Upper lobe of left lung (tissue), 6 donors: Measurements from ENCODE around the gene KLKB1. TPM values are rescaled to one million over a fixed set of nuclear protein-coding genes. Genes with fewer than 3 reads are reported as not detected.

Source experiments
- ATAC-seq, 2 donors: fragments of 200-7000 bp; cut with Tn5 transposase; one replicate each; pipeline ENCODE4 v1.9.1; 2022; ENCODE audit warnings: mild to moderate bottlenecking in 2 of 2, moderate library complexity in 2 of 2; ENCODE audit not compliant: low FRiP score in 2 of 2
- DNase-seq, 2 donors: peaks; one replicate each; pipeline ENCODE4 v3.0.0-alpha.2; 2019 to 2020
- H3K27ac ChIP-seq, 4 donors: fragments of 200-600 bp; sonication (generic); one replicate each; pipeline ENCODE4 v1.5.1; 2016 to 2019
- H3K27me3 ChIP-seq, 4 donors: fragments of 200-600 bp; sonication (generic); one replicate each; pipeline ENCODE4 v1.5.1; 2017 to 2019
- H3K36me3 ChIP-seq, 4 donors: fragments of 200-600 bp; sonication (generic); one replicate each; pipeline ENCODE4 v1.5.1; 2016 to 2019
- H3K4me1 ChIP-seq, 4 donors: fragments of 200-600 bp; sonication (generic); one replicate each; pipeline ENCODE4 v1.5.1; 2018 to 2019
- H3K4me3 ChIP-seq, 4 donors: fragments of 200-600 bp; sonication (generic); one replicate each; pipeline ENCODE4 v1.5.1; 2017 to 2019; ENCODE audit warnings: mild to moderate bottlenecking in 2 of 4, moderate library complexity in 1 of 4
- H3K9me3 ChIP-seq, 4 donors: fragments of 200-600 bp; sonication (generic); one replicate each; pipeline ENCODE4 v1.5.1; 2018 to 2019
- EP300 ChIP-seq, 4 donors: sonication (generic); formaldehyde crosslinking; IDR thresholded peaks; one replicate each; pipeline ENCODE4 v1.5.1; 2017; ENCODE audit warnings: antibody characterized with exemption in 4 of 4, control low read depth in 2 of 4
- POLR2A ChIP-seq, 4 donors: fragments of 450-650 bp; IDR thresholded peaks; one replicate each; pipeline ENCODE4 v1.5.1; 2016 to 2017; ENCODE audit warnings: antibody characterized with exemption in 4 of 4, mild to moderate bottlenecking in 2 of 4
- POLR2AphosphoS5 ChIP-seq, 2 donors: sonication (generic); formaldehyde crosslinking; IDR thresholded peaks; one replicate each; pipeline ENCODE4 v1.5.1; 2017; ENCODE audit warnings: antibody characterized with exemption in 2 of 2
- WGBS, 2 donors: methylation state at CpG; one replicate each; pipeline ENCODE4 v1.1.5; 2017 to 2018; 5-methylcytosine and 5-hydroxymethylcytosine counted together
- total RNA-seq, 6 donors: library from RNA; depleted of rRNA in 4 of 6; stranded (reverse); fragments of >200 nt in 4 of 6; gene quantifications; one replicate each; pipeline versions ENCODE4 v1.1.0 to v1.2.1, GENCODE V29; 2016 to 2021
- TF ChIP-seq, protein P1 (sequence below), 6 experiments: fragments of 450-650 bp in 4 of 6; fragments of 200-600 bp in 2 of 6; sonication (generic) in 2 of 6; IDR thresholded peaks; one replicate each; pipeline ENCODE4 v1.5.1; 2016 to 2019; ENCODE audit warnings: antibody characterized with exemption in 6 of 6
- donor health status: DM: no; HTN: no; CAD: no; lungs with moderate emphysema.
- donor health status: DM: no; HTN: yes; CAD: no; lungs with severe emphysema.

KLKB1 gene
- total RNA-seq, 6 donors from 2014 or later: 0.40 to 4.7 (median 0.89) TPM; not detected in 1

DNA sequence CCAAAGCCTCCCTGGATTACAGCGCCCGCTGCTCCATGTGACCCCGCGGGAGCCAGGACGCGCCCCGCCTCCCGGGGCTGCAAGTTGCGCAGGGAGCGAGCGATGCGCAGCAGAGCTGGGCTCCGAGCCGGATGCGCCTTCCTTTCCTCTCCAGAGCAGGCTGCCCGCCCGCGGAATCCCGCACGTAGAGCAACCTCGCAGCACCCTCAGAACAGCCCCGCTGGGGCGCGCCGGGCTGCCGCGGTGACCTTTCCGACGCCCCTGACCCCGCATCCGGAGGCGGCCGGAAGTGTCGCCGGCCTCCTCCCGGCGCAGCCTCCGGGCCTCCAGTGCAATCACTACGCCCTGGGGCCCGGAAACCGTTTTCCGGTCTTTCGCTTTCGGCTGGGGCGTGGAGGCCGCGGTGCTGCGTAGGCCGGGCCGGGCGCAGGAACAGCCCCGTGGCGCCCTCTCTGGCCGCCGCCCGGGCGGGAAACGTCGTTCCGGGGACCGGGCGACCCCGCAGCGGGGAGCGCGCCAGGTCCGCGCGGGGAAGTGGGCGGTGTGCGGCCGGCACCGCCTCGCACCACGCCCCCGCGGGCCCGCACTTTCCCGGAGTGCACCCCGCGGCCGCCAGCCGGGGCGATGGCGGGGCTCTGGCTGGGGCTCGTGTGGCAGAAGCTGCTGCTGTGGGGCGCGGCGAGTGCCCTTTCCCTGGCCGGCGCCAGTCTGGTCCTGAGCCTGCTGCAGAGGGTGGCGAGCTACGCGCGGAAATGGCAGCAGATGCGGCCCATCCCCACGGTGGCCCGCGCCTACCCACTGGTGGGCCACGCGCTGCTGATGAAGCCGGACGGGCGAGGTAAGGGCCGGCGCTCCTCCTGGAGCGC lies 35.9 kb upstream of the KLKB1 start, which contains the start of gene CYP4V2:
CYP4V2 (plus strand) TSS at position 368 of the 866 bp plus-strand sequence; CDS start at position 625, 257 bp downstream.
- ATAC-seq (peak; percentile 94 to 96), DNase-seq (peak; percentile 83 to 96)
- H3K36me3 ChIP-seq: peaks cover 0 to 13% (median 1%) of the 10 kb centered on the region in 4 donors
- WGBS, 2 donors: 0% methylated on average over 30 of the region's 107 CpGs; no CpG with 5 or more reads in 1 of the 2 donors
- TF ChIP-seq POLR2A (IDR thresholded peaks at IDR 0.05) (peak in 2 of 4 donors; percentile 76 to 83), EP300 (IDR thresholded peaks at IDR 0.05) (peak in 1 of 4 donors; percentile 39), POLR2AphosphoS5 (IDR thresholded peaks at IDR 0.05) (peak; percentile 68 to 84)
- TF ChIP-seq, protein P1, sequence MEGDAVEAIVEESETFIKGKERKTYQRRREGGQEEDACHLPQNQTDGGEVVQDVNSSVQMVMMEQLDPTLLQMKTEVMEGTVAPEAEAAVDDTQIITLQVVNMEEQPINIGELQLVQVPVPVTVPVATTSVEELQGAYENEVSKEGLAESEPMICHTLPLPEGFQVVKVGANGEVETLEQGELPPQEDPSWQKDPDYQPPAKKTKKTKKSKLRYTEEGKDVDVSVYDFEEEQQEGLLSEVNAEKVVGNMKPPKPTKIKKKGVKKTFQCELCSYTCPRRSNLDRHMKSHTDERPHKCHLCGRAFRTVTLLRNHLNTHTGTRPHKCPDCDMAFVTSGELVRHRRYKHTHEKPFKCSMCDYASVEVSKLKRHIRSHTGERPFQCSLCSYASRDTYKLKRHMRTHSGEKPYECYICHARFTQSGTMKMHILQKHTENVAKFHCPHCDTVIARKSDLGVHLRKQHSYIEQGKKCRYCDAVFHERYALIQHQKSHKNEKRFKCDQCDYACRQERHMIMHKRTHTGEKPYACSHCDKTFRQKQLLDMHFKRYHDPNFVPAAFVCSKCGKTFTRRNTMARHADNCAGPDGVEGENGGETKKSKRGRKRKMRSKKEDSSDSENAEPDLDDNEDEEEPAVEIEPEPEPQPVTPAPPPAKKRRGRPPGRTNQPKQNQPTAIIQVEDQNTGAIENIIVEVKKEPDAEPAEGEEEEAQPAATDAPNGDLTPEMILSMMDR (IDR thresholded peaks at IDR 0.05): peak in 5 of 6 experiments; percentile 37 to 63 (median 51)
- H3K27me3 ChIP-seq: no peaks in the 10 kb centered on the region
- peak within 1 kb of the TSS; percentile 95 to 98 (median 97) for H3K27ac ChIP-seq
- H3K9me3 ChIP-seq: no peaks in the 10 kb centered on the region
- peak within 1 kb of the TSS; percentile 81 to 97 (median 93) for H3K4me3 ChIP-seq
- peaks cover 8 to 23% (median 21%) of the 10 kb centered on the region in 4 donors for H3K4me1 ChIP-seq

DNA sequence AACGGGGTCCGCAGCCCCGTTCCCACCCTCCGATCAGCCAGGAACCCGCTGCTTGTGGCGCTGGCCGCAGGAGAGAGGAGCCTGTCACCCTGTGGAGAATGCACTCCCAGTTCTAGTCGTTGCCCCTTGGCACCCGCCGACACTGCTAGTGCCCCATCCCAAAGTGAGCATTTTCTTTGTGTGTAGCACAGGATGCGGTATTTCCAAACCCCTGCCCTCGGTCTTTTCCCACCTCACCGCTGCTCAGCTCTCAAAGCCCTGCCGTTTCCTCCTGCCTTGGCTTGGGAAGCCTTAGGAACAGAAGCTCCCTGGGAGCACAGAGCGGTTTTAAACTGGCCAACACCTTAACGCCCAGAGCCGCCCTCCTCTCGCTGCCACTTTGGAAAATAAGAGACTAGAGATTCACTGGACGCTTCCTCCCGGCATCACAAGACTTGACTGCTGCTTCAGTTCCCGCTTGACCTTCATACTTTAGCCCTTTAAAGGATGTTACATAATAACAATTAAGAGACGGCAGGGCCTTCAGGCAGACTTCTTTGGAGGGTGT lies 35.2 kb upstream of the KLKB1 start:
- TF ChIP-seq EP300 (IDR thresholded peaks at IDR 0.05) (no peak), POLR2AphosphoS5 (IDR thresholded peaks at IDR 0.05) (peak in 1 of 2 donors; percentile 3), POLR2A (IDR thresholded peaks at IDR 0.05) (no peak)
- peak in 1 of 2 donors; percentile 37 for ATAC-seq
- no peaks in the 10 kb centered on the region for H3K27me3 ChIP-seq
- peaks cover 0 to 13% (median 3%) of the 10 kb centered on the region in 4 donors for H3K36me3 ChIP-seq
- no peaks in the 10 kb centered on the region for H3K9me3 ChIP-seq
- H3K27ac ChIP-seq: peak overlapping the region; percentile 95 to 98 (median 97)
- DNase-seq: peak in 1 of 2 donors; percentile 24
- whole genome bisulfite sequencing, 2 donors: 1% methylated on average over 12 to 16 of the region's 22 CpGs
- peaks cover 8 to 26% (median 21%) of the 10 kb centered on the region in 4 donors for H3K4me1 ChIP-seq
- peak overlapping the region; percentile 81 to 97 (median 93) for H3K4me3 ChIP-seq

DNA sequence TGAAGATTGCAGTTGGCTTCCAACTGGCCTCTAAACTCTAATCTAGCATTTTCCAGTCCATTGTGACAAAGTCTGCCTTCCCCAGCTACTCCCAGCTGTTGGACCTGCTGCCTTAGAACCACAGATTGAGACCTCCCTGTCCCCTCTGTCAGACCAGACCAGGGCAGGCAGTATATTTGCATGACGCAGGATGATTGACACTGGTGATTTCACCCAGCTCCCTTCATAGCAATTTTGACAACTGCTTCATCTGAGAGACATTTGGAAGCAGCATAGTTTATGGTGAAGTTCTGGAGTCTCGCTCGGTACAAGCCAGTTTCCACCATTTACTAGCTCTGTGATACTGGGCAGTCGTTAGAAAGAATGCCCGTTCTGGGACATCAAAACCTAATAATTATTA lies 33.5 kb upstream of the KLKB1 start:
- ATAC-seq: no peak
- Histone ChIP-seq H3K27ac (peak overlapping the region in 1 of 4 donors; percentile 32), H3K4me3 (no peak overlapping the region), H3K36me3 (peaks cover 0 to 13% (median 3%) of the 10 kb centered on the region in 4 donors), H3K27me3 (no peaks in the 10 kb centered on the region), H3K4me1 (peaks cover 8 to 27% (median 21%) of the 10 kb centered on the region in 4 donors), H3K9me3 (no peaks in the 10 kb centered on the region)
- TF ChIP-seq EP300 (IDR thresholded peaks at IDR 0.05) (no peak), POLR2AphosphoS5 (IDR thresholded peaks at IDR 0.05) (no peak), POLR2A (IDR thresholded peaks at IDR 0.05) (no peak)
- 94 to 98% methylated on average over 5 of the region's 5 CpGs for WGBS, 2 donors
- no peak for DNase-seq

DNA sequence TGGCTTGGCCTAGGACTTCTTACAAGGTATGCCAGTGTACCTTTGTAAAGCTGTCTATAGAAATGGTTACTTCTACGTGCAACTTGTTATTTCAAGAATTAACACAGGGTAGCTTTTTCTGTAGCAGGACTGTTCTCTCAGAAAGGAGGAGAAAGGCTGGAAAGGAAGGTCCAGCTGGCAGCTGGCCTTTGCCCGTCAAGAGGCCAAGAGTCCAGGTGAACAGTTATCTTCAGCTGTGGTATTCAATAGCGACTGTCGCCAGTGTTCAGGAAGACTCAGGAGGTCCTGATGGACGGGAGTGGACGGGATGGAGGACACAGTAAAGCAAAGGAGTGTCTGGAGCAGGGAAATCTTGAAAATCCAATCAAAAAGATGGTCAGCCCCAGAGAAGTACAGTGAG lies 31.2 kb upstream of the KLKB1 start:
- ATAC-seq (no peak), DNase-seq (no peak)
- Histone ChIP-seq H3K27ac (no peak overlapping the region), H3K9me3 (no peaks in the 10 kb centered on the region), H3K4me1 (peaks cover 8 to 18% (median 10%) of the 10 kb centered on the region in 4 donors), H3K36me3 (peaks cover 0 to 13% (median 3%) of the 10 kb centered on the region in 4 donors), H3K4me3 (no peak overlapping the region), H3K27me3 (no peaks in the 10 kb centered on the region)
- WGBS, 2 donors: 96 to 97% methylated on average over 6 of the region's 6 CpGs
- TF ChIP-seq POLR2A (IDR thresholded peaks at IDR 0.05) (no peak), EP300 (IDR thresholded peaks at IDR 0.05) (no peak), POLR2AphosphoS5 (IDR thresholded peaks at IDR 0.05) (no peak)
- TF ChIP-seq, protein P1 (IDR thresholded peaks at IDR 0.05): no peak

DNA sequence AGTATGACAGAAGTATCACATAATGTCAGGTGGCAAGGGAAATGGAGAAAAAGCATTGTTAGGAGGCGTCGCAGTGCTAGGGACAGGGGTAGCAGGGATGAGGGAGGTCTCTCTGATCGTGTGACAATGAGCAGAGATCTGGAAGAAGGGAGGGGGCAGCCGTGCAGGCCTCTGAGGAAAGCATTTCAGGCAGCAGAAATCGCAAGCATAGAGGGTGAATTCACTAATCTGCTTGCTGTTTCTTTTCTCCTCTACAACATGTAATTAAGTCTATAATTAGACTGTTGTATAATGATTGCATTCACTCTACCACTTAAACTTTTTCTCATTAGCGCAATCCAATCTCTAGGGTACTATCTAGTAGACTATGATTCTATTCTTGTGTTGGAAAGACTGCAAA lies 26.8 kb upstream of the KLKB1 start:
- WGBS, 2 donors: 90 to 95% methylated on average over 6 of the region's 6 CpGs

More for the DNA sequence above, 26.8 kb upstream of the KLKB1 start:
- H3K27ac ChIP-seq: no peak overlapping the region
- peaks cover 4 to 9% (median 7%) of the 10 kb centered on the region in 4 donors for H3K4me1 ChIP-seq
- H3K9me3 ChIP-seq: no peaks in the 10 kb centered on the region
- DNase-seq (no peak), ATAC-seq (no peak)
- no peak for TF ChIP-seq EP300 (IDR thresholded peaks at IDR 0.05)
- TF ChIP-seq, protein P1 (IDR thresholded peaks at IDR 0.05): no peak
- TF ChIP-seq POLR2A (IDR thresholded peaks at IDR 0.05): no peak
- no peak for TF ChIP-seq POLR2AphosphoS5 (IDR thresholded peaks at IDR 0.05)
- peaks cover 0 to 7% (median 3%) of the 10 kb centered on the region in 4 donors for H3K36me3 ChIP-seq
- no peaks in the 10 kb centered on the region for H3K27me3 ChIP-seq
- no peak overlapping the region for H3K4me3 ChIP-seq
